H1 (cell line): ENCODE measurements around the gene UBL4B. TPM values are rescaled to one million over a fixed set of nuclear protein-coding genes. Genes with fewer than 3 reads are reported as not detected.

Source experiments
- HDAC2 ChIP-seq, 2 experiments: fragments of 300-600 bp in 1 of 2; sonication (generic) in 1 of 2; IDR thresholded peaks; 2 replicates each; pipeline ENCODE4 v1.6.1; 2011 to 2012; ENCODE audit warnings: low read depth in 2 of 2, low read length in 2 of 2, mild to moderate bottlenecking in 2 of 2, moderate library complexity in 2 of 2, borderline replicate concordance in 1 of 2, inconsistent platforms in 1 of 2
- TAF1 ChIP-seq: IDR thresholded peaks from 2 replicates; pipeline ENCODE4 v1.6.1; 2011; ENCODE audit warnings: mild to moderate bottlenecking, low read depth, low read length
- TBP ChIP-seq: IDR thresholded peaks from 2 replicates; pipeline ENCODE4 v1.6.1; 2011; ENCODE audit warnings: low read depth, low read length, improper control_type of control experiment
- polyA plus RNA-seq, 7 experiments: library from polyadenylated mRNA; depleted of rRNA in 3 of 7; stranded (reverse) in 5 of 7; unstranded in 2 of 7; fragments of >200 nt in 5 of 7; fragments of 200-250 nt in 2 of 7; gene quantifications; 1 replicate in 5 of 7; 2 replicates in 1 of 7; 4 replicates in 1 of 7; pipeline versions ENCODE4 v1.2.1 to v1.2.3, GENCODE V29; 2011 to 2013; ENCODE audit warnings: missing spikeins in 2 of 7, mixed read lengths in 2 of 7
- total RNA-seq: library from RNA; stranded (reverse); fragmentation: NEBNext Ultra II Directional; extraction: Animal tissue kit (Norgen Biotek cat#: 25700); gene quantifications from 2 replicates; pipeline ENCODE4 v1.2.1, GENCODE V29; 2021
- TF ChIP-seq, protein P1 (sequence below): IDR thresholded peaks from 2 replicates; pipeline ENCODE4 v1.6.1; 2012; ENCODE audit warnings: inconsistent platforms

Gene UBL4B
- total and polyA plus RNA-seq, 2 of the 8 experiments (the other 6 are each of a cell fraction or from before 2014, with no cell fraction given) = 0.11 TPM; not detected in 1

DNA sequence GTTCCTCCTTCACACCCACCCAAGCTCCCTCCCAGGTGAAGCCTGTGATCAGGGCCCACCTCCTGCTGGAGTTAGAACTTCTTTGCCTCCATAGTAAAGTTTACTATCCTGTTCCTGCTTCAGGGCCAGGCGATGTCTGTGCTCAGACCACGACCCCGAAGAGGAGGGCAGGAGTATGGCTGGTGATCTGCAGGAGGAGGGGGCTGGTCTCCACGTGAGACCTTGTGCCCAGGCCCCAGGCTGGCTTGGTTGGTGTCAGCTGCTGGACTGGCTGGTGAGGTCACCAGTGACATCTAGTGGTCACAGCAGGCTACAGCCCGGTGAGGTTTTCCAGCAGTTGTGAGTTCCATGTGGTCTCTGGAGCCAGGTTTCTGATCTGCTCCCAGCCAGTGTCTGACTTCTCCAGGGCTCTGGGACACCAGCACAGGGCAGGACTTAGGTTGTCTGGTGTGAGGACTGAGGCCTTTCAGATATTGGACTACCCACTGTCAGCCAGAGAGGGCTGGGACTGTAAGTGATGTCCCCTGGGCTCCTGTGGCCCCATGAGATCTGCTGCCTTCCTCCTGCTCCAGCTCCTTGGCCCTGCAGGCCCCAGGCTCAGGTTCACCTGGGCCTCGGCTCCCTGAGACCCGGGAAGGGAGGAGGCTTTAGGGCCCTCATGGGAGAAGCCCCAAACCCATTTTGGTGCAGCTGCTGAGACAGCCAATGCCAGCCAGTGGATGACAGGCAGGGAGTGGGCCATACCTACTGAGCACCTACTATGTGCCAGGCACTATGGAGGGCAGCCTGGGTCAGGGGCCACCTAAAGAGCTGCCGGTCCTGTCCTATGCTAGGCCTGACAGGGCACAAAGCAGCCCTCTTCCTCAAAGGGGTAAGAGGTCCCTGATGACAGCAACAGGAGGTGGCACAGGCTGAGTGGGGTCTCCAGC, 6.0 kb upstream of the UBL4B start (continued):
- TF ChIP-seq, protein P1, sequence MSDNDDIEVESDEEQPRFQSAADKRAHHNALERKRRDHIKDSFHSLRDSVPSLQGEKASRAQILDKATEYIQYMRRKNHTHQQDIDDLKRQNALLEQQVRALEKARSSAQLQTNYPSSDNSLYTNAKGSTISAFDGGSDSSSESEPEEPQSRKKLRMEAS = peak; percentile 84
- TF ChIP-seq TBP = no peak
- no peak for TF ChIP-seq HDAC2 (IDR thresholded peaks at IDR 0.05; ENCODE audit: borderline replicate concordance in 1 of 2, low read depth in 2 of 2, low read length in 2 of 2)
- TF ChIP-seq TAF1 = no peak
